SHP77 treated with DMSO at 0.1 percent for 48 hours (cell line): ENCODE data around the gene TPSB2.
"Not testable (repeated sequence)": the region's sequence is repeated elsewhere in the genome, so short reads cannot be mapped to it uniquely, and the experiment has no call there.

Source experiments
- DNase-seq: peaks from one replicate; lab custom pipeline; 2025; lab: John Stamatoyannopoulos, UW

The TPSB2 gene

GRCh38 chr16:1240436-1240835, 10.5 kb upstream of the TPSB2 start, which contains the start of gene TPSAB1:
TSS of gene TPSAB1 (plus strand) at chr16:1240705. CDS start at chr16:1240939, 234 bp downstream.
- not testable (repeated sequence) for DNase-seq

GRCh38 chr16:1239575-1239974, 9.6 kb upstream of the TPSB2 start:
- DNase-seq = not testable (repeated sequence)

GRCh38 chr16:1238909-1239308, 8.9 kb upstream of the TPSB2 start:
- DNase-seq = not testable (repeated sequence)

- DNase-seq = no peak
Observed at GRCh38 chr16:1237990-1238389, 8.0 kb upstream of the TPSB2 start.

GRCh38 chr16:1236659-1237058, 6.7 kb upstream of the TPSB2 start:
- not testable (repeated sequence) for DNase-seq

- DNase-seq = not testable (repeated sequence)
Observed at GRCh38 chr16:1232049-1232748, 2.2 kb upstream of the TPSB2 start.

GRCh38 chr16:1231301-1231700, 1.3 kb upstream of the TPSB2 start:
- DNase-seq = not testable (repeated sequence)

- DNase-seq = not testable (repeated sequence)
Observed at GRCh38 chr16:1230471-1231212, 658 bp upstream of the TPSB2 start.

- DNase-seq = not testable (repeated sequence)
Observed at GRCh38 chr16:1229476-1229875, 508 bp downstream of the TPSB2 start.

GRCh38 chr16:1228227-1228626, 1.8 kb downstream of the TPSB2 start:
- DNase-seq = not testable (repeated sequence)

- DNase-seq = not testable (repeated sequence)
Observed at GRCh38 chr16:1226692-1227091, 3.3 kb downstream of the TPSB2 start.

- not testable (repeated sequence) for DNase-seq
Observed at GRCh38 chr16:1225728-1226311, 4.2 kb downstream of the TPSB2 start.

GRCh38 chr16:1225051-1225451, 4.9 kb downstream of the TPSB2 start, which contains the start of gene TPSG1:
TSS of gene TPSG1 (minus strand) at chr16:1225268. CDS start at chr16:1225252, 16 bp downstream.
- no peak for DNase-seq

GRCh38 chr16:1224558-1224957, 5.4 kb downstream of the TPSB2 start:
- DNase-seq = no peak

- DNase-seq = no peak
Observed at GRCh38 chr16:1223355-1224214, 6.4 kb downstream of the TPSB2 start.

- DNase-seq = no peak
Observed at GRCh38 chr16:1222553-1223354, 7.2 kb downstream of the TPSB2 start.

GRCh38 chr16:1221628-1222552, 8.1 kb downstream of the TPSB2 start:
- no peak for DNase-seq

GRCh38 chr16:1220841-1221627, 8.9 kb downstream of the TPSB2 start:
- no peak for DNase-seq
